Kidney epithelial cell (primary cell): ENCODE data around the gene ATP8A2. TPM values are rescaled to one million over a fixed set of nuclear protein-coding genes. Genes with fewer than 3 reads are reported as not detected.

Experiments
- DNase-seq: peaks from one replicate; pipeline ENCODE4 v3.0.0-alpha.2; 2010; ENCODE audit warnings: low read depth
- H3K27me3 ChIP-seq: 2 replicates; pipeline ENCODE4 v1.6.0; 2011; ENCODE audit warnings: low read length; ENCODE audit not compliant: control insufficient read depth, insufficient read depth
- H3K36me3 ChIP-seq: 2 replicates; pipeline ENCODE4 v1.5.1; 2011; ENCODE audit warnings: low read length; ENCODE audit not compliant: control insufficient read depth, insufficient read depth
- H3K4me3 ChIP-seq: 2 replicates; pipeline ENCODE4 v1.5.1; 2011; ENCODE audit warnings: low read depth, mild to moderate bottlenecking, control low read depth, low read length
- total RNA-seq: library from RNA; depleted of rRNA; stranded (reverse); fragments of >200 nt; gene quantifications from 2 replicates; pipeline ENCODE4 v1.2.3, GENCODE V29; 2015
- TF ChIP-seq, protein P1 (sequence below): IDR thresholded peaks from 2 replicates; pipeline ENCODE4 v1.5.1; 2011; ENCODE audit warnings: mild to moderate bottlenecking, moderate library complexity, low read length, control low read depth, inconsistent platforms; ENCODE audit not compliant: insufficient read depth, poor library complexity, severe bottlenecking

ATP8A2 gene
- total RNA-seq, 1 donor from 2014 or later: 3.8 TPM

DNA sequence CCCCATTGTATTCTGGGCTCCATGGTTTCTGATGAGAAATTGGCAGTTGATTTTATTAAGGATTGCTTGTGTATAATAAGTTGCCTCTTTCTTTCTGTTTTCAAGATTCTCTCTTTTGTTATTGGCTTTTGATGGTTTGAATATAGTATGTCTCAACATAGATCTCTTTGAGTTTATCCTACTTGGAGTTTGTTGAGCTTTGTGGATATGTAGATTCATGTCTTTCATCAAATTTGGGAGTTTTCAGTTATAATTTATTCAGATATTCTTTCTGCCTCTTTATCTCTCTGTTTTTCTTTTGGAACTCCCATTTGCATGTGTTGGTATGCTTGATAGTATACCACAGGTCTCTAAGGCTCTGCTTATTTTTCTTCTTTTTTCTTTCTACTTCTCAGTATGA lies 296.6 kb downstream of the ATP8A2 start:
- DNase-seq: no peak
- Histone ChIP-seq H3K4me3 (no peak overlapping the region), H3K36me3 (no peaks in the 10 kb centered on the region), H3K27me3 (no peaks in the 10 kb centered on the region)
- TF ChIP-seq, protein P1, sequence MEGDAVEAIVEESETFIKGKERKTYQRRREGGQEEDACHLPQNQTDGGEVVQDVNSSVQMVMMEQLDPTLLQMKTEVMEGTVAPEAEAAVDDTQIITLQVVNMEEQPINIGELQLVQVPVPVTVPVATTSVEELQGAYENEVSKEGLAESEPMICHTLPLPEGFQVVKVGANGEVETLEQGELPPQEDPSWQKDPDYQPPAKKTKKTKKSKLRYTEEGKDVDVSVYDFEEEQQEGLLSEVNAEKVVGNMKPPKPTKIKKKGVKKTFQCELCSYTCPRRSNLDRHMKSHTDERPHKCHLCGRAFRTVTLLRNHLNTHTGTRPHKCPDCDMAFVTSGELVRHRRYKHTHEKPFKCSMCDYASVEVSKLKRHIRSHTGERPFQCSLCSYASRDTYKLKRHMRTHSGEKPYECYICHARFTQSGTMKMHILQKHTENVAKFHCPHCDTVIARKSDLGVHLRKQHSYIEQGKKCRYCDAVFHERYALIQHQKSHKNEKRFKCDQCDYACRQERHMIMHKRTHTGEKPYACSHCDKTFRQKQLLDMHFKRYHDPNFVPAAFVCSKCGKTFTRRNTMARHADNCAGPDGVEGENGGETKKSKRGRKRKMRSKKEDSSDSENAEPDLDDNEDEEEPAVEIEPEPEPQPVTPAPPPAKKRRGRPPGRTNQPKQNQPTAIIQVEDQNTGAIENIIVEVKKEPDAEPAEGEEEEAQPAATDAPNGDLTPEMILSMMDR: no peak

DNA sequence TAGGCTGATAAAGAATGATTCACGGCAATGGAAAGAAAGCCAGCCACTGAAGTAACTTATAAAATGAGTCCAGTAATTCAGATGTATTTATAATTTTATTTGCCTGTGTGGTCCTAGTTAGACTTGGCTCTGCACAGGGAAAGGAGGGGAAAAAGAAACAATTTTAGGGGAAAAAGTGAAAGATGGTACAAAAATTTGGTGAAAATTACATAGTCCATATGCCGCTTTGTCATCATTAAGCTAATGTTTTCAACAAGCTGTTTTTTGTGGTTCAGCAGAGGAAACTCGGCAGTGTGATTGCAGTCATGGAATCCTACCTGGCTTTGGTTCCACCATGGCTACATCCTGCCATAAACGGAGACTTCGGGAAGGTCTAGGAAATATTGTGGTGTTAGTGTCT lies 301.9 kb downstream of the ATP8A2 start:
- no peaks in the 10 kb centered on the region for H3K27me3 ChIP-seq
- TF ChIP-seq, protein P1: no peak
- no peak for DNase-seq
- no peaks in the 10 kb centered on the region for H3K36me3 ChIP-seq
- H3K4me3 ChIP-seq: no peak overlapping the region

DNA sequence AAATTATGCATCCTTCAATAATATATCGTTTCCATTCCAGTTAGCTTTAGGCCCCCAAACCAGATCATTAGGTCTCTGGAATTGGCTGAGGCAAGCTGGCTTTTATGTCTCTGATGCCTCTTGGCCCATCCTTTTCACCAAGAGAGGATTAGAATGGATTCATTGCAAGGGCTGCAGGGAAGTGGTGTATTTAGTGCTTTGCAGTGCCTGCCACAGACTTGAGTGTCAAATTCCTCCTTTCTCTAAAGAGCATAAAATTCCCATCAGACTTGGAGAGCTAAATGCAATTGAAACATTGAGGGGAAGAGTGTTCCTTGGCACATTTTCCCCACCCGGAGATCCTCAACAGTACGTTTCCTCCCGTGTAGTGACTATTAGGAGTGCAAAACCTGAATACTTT lies 302.6 kb downstream of the ATP8A2 start:
- H3K27me3 ChIP-seq: no peaks in the 10 kb centered on the region
- no peak for DNase-seq
- TF ChIP-seq, protein P1: no peak
- H3K36me3 ChIP-seq: no peaks in the 10 kb centered on the region
- H3K4me3 ChIP-seq: no peak overlapping the region

DNA sequence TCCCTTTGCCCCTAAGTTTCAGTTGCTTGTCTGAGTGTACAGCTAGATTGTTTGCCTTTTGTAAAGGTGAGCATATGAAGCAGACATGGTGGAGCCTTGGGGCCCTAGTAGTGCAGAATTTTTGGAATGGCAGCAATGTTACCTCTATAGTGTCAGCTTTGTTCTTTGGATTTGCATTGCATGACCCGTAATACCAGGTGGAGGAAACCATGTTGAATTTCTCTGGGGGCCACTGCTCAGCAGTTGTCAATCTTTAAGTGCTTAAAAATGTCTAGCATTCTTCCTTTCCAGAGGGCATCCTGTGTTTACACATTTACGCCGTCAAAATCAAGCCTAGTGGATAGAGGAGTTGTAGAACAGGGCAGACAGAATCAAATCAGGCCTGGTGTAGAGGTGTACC lies 303.3 kb downstream of the ATP8A2 start:
- Histone ChIP-seq H3K4me3 (no peak overlapping the region), H3K36me3 (no peaks in the 10 kb centered on the region), H3K27me3 (no peaks in the 10 kb centered on the region)
- TF ChIP-seq, protein P1: no peak
- no peak for DNase-seq

DNA sequence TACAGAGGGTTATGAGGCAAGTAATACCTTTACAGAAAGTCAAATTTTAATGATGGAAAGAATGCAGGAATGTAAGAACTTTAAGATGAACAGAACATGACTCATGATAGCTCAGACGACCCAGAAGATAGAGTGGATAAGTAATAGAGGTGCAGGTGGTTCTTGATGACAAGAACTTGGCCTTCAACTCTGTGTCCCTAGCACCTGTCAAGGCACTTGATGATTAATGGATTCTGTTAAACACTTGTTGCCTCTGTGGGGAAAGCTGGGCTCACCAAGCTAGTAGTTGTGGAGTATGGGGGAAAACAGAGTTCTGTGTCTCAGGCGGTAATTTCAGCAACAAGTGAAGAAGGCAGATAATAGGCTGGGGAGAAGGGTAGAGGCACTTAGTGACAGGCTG lies 306.2 kb downstream of the ATP8A2 start:
- H3K27me3 ChIP-seq: no peaks in the 10 kb centered on the region
- no peaks in the 10 kb centered on the region for H3K36me3 ChIP-seq
- TF ChIP-seq, protein P1: no peak
- H3K4me3 ChIP-seq: no peak overlapping the region
- DNase-seq: no peak

DNA sequence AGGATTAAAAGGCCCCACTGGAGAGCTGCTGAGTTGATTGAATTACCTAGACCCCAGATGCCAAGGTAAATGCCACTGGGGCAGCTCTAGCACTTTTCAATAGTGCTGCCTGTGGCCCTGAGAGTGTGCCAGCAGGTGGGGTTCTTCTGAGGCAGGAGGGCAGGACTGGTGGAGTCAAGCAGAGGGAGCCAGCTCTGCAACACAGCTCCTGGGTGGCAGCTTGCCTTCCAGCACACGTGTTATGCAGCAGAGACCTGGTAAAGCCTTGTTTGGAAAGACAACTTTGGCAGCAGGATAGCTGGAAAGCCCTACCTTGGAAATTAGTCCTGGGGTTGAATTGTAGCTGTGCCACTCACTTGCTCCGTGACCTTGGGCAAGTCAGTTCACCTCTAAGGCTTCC lies 306.6 kb downstream of the ATP8A2 start:
- Histone ChIP-seq H3K4me3 (no peak overlapping the region), H3K27me3 (no peaks in the 10 kb centered on the region), H3K36me3 (no peaks in the 10 kb centered on the region)
- TF ChIP-seq, protein P1: peak; percentile 13
- no peak for DNase-seq
